ENCODE results near the gene KRT32. TPM values are rescaled to one million over a fixed set of nuclear protein-coding genes. Genes with fewer than 3 reads are reported as not detected.
"Not testable (repeated sequence)": the region's sequence is repeated elsewhere in the genome, so short reads cannot be mapped to it uniquely, and the experiment has no call there.

The KRT32 gene
- total RNA-seq, 1 donor, result not detected

DNA sequence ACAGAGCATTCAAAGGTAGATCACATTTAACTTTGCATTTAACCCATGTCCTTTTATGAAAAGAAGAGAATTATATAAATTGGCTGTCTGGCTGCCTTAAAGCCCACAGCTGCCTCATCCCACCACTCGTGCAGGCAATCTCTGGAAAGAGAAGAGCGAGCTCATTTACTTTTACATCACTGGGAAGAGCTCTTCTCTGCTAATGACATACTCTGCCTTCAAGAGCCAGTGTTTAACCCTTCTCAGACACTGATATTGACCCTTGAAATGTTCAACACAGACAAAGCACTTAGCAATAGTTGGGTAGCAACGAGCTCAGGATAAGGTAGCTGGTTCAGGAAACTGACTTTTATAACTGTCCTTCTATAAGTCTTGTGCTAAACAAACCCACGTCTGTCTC lies 33.2 kb downstream of the KRT32 start:
- DNase-seq (ENCODE audit: low read depth in 2 of 3, low spot score in 2 of 3), result no peak

DNA sequence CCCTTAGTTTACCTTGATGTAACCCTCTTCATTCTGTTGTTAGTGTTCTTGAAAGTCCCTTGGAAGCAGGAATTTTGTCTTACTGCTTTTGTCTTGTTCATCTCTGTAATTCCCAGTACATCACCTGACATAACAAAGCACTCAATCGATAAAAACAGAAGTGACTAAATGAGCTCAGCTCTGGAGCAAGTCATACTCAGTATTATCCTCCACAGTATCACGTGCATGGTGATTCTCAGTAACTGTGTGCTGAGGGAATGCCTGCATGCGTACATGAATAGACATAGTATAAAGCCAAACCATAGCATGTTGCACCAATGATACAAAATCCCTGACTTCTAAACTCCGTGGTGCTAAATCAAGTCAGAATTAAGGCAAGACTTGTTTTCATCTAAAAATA lies 33.6 kb downstream of the KRT32 start:
- DNase-seq (ENCODE audit: low read depth in 2 of 3, low spot score in 2 of 3), result no peak

DNA sequence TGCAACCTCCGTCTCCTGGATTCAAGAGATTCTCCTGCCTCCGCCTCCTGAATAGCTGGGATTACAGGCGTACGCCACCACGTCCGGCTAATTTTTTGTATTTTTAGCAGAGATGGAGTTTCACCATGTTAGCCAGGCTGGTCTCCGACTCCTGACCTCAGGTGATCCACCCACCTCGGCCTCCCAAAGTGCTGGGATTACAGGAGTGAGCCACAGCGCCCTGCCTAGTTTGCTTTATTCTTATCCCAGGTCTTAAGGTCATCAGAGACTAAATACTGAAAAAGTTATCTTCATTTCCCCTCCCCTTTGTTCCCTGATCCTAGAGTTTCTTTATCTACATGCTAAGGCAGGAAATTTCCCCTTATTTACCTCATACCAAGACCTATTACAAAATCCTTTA lies 36.8 kb downstream of the KRT32 start:
- not testable (repeated sequence) for DNase-seq (ENCODE audit: low read depth in 2 of 3, low spot score in 2 of 3)

DNA sequence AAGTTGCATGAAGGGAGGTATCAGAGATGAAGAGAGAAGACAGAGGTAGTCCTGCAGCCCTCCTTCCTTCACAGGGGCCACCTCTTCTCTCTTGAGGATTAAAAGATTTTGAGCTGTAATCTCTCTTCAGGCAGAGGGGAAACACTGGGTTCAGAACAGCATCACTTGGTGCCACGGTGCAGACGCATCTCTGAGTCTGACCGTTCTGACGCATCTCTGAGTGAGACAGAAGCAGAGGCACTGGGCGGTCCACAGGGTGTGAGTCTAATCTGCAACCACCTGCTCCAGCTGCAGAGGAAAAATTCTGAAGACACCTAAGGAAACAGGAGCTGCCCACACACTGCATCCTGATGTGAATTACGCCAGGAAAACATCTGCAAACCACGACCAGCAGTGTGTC lies 37.5 kb downstream of the KRT32 start:
- no peak for DNase-seq (ENCODE audit: low read depth in 2 of 3, low spot score in 2 of 3)

DNA sequence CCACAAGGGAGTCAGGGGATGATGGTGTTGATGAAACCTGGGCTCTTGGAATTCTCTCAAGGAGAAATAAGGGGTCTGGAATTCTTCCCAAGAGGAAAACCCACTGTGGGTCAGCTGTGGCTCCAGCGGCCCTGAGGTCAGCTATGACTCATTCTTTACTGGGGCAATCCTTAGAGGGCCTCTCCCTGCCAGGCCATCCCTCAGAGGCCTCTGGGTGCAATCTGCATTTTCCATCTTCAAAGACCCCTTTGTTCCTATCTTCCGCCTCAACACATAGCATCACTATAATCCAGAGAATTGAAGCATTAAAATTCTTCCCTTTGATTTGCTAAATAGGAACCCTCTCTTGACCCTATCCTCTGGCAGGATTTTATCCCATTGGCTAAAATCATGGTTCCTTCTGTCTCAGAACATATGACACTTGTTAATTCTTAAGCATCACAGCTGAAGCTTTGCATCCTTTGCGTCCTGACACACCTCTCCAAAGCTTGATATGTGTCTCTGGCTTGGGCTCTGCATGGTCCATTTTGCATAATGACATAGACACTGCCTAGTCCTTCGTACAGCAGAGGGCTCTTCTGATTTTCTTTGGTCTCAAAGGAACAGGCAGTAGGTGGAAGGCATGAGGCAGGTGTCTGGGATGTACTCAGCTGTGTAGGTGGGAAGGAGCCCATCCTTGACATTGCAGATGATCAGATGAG lies 38.4 kb downstream of the KRT32 start:
- no peak for DNase-seq (ENCODE audit: low read depth in 2 of 3, low spot score in 2 of 3)

DNA sequence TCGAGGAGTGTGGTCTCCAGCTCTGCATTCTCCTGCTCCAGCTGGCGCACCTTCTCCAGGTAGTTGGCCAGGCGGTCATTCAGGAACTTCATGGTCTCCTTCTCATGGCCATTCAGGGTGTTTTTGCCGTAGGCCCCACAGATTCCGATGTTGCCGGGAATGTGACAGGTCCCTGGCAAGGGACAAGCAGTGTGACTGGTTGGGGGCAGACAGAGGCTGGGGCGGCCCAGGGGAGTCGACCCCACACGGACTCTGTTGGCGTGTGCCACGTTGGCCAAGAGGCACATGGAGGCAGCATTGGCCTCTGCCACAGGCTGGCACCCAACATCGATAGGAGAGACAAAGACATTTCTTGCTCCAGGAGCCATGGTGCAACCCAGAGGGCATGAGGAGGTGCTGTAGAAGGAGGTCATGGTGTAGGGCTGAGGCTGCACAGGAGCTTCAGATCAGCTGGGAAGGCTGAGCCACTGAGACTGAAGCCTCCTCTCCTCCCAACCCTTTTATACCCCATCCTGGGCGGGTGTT lies 43.0 kb downstream of the KRT32 start, which contains the start of gene KRT37:
Gene KRT37 (minus strand): TSS at position 475 of the 525 bp plus-strand sequence. CDS start 62 bp downstream, at position 413.
- no peak for DNase-seq (ENCODE audit: low read depth in 2 of 3, low spot score in 2 of 3)

DNA sequence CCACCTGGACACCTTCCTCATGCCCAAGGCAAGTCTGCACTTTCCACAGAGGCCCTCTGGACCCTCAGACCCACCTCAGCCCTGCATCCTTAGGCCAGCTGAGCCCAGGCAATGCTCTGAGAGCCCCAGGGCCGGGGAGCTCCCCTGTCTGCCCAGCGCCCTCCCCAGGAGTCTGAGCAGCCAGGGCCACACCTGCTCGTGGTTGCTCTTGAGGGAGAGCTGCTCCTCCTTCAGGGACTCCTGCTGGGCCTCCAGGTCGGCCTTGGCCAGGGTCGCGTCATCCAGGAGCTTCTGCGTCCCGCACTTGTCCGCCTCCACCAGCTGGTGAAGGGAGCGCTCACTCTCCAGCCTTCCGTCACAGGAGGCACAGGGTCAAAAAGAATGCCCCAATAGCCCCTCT lies 44.6 kb downstream of the KRT32 start:
- not testable (repeated sequence) for DNase-seq (ENCODE audit: low read depth in 2 of 3, low spot score in 2 of 3)

DNA sequence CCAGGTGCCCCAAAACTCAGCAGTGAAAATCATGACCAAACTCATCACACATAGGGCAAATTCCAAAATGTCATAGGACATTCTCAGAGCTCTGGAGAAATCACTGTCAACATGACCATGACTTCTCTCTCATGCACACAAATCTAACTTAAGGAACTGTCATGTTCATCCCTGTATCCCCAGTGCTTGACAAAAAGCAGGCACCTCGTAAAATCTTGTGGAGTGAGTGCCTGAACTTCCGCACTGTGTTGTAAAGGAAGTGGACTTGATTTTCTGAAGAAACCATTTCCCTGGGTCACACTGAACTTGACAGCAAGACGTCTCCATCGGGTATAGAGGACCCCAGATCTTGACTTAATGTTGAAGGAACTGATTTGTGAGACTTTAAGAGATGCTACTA lies 45.6 kb downstream of the KRT32 start:
- no peak for DNase-seq (ENCODE audit: low read depth in 2 of 3, low spot score in 2 of 3)

DNA sequence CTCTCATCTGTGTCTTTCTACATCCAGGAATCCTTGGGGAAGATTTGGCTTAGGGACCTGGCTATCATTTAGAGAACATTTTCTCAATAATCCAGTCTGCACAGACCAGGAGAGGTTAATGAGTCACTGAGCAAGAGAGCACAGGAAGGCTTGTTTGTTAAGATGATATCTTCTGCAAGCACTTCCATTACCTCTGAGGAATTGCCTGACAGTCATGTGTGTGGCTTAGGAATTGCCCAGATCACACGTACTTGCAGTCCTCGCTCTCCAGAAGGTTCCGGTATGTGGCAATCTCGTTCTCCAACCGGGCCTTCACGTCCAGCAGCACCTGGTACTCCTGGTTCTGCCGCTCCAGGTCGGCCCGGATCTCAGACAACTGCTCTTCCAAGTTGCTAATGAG lies 46.1 kb downstream of the KRT32 start:
- no peak for DNase-seq (ENCODE audit: low read depth in 2 of 3, low spot score in 2 of 3)

DNA sequence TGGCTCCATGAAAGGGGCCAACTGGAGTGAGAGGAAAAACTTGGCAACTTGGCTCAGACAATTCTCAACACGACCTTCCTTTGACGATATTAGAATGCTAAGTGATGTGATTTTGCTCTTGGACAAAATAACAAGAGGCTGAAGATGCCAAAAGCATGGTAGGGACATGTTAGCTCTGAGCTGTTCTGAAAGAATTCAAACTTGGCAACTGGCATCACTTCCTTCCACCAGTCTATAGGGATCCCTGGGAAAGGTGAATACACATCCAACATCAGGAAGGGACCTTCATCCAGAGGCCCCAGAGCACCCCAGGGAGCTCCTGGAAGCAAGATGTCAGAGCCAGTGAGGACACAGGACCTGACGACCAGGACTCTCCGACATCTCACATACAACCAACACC lies 47.1 kb downstream of the KRT32 start:
- no peak for DNase-seq (ENCODE audit: low read depth in 2 of 3, low spot score in 2 of 3)

DNA sequence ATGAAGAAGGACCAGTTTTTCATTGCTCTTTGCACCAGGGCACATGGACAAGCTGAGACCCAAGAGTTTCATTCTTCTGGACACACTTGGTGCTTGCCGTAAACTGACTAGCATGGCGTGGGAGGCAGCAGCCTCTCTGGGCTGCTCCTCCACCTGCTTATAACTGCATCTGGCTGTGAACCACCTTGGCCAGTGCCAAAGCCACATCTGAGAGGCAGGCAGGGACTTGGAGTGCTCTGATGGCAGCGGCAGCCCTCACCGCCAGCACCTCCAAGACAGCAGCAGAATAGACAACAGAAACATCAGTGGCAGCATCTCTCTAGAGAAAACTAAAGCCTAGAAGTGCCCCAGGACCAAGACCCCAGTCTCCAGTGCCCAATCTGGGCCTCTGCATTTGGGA lies 47.5 kb downstream of the KRT32 start:
- no peak for DNase-seq (ENCODE audit: low read depth in 2 of 3, low spot score in 2 of 3)

DNA sequence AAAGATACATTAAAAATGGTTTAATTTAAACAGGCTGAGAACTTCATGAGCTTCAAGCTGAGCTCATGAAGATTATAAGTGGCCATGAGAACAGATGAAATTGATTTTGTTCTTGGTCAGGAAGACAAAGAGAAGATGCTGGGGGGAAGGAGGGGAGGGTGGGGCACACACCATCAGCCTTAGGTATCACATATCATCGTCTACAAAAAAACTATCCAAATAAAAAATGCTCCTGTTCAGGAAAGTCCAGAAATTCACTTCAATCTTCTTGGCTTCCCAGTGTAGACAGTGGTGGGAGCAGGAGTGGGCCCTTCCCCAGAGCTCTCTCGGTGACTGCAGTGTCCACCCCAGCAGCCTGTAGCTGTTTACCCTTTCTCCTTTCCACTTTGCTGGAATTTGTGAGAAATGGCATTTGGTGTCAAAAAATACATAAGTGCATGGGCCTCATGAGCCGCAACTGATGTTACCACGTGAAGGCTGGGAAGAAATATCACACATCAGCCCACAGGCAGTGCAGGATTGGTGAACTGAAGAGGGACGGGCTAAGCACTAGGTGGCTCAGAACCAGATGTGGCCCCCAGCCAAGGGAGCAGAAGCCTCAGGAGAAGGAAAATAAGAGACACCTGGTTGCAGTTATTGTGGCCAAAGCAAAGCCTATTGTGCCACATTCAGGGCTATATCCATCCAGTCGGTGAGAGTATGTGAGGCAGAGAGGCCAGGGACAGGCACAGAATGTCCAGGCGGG lies 48.9 kb downstream of the KRT32 start:
- DNase-seq (ENCODE audit: low read depth in 2 of 3, low spot score in 2 of 3), result no peak

DNA sequence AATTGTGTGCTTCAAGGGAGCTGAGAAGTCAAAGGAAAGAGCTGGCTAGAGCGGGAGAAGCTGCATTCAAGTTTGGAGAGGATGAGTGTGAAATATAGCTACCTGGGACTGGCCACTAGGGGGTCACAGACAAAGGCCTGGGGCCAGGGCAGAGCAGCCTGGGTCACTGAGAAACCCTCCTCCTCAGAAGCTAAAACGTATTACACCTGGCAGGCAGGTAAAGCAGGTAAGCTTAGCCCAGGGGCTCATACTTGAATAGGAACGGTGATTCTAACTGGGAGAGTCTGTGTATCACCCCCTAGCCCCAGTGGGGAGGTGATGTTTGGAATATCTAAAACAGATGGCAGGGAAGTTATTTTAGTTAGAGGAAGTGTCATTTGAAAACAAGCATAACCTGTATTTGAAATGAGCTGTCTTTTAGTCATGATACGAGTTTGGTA lies 49.6 kb downstream of the KRT32 start:
- DNase-seq (ENCODE audit: low read depth in 2 of 3, low spot score in 2 of 3), result peak in 1 of 3 donors; percentile 10

DNA sequence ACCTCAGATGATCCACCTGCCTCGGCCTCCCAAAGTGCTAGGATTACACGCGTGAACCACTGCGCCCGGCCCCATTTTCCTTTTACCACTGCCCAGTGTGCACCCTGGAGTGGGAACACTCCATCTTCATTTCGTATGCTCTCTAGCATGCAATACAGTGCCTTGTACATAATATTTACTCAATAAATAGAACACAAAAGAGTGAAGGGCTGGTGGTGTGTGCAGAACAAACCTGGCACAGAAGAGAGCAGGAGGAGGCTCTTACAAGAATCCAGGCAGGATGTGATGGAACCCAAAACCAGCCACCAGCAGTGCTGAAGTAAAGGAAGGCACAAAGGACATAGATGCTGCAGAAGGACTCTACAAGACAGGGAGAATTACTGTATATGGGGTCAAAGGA lies 50.1 kb downstream of the KRT32 start:
- DNase-seq (ENCODE audit: low read depth in 2 of 3, low spot score in 2 of 3), result no peak

DNA sequence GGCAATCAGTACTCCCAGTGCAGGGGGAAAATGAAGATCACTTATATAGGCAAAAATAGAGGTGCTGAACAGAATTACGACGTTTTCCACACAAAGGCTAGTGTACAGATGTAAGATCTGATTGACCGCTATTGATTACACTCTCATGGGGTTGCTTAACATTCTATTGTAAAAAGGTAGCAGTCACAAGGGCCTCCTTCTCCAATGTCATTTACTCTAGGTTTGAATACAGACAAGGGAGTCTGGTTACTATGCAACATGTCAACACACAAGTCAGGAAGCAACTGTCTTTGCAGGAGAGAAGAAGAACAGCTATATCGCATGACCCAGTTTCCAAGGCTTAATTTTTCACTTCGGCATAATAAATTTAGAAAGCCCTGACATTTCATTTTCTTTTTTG lies 50.7 kb downstream of the KRT32 start:
- no peak for DNase-seq (ENCODE audit: low read depth in 2 of 3, low spot score in 2 of 3)

DNA sequence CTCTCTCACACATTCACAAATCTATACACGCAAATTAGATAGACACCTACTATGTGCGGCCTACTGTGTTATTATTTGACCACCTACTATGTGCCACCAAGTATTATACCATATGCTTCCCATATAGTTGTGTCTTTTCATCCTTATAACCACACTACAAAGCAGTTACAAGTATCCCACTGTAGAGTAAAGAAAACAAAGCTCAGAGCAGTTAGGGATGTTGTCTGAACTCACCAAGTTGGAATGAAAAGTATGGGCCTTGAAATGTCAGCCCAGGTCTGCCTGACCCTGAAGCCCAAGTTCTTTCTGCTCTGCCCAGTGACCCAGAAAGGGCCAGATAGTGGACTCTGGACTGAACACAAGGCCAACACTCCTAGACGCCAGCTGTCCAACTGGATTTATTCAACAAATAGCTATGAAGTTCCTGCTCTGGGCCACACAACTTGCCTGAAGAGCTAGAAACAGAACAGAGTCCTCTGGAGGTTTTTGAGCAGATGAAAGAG lies 51.3 kb downstream of the KRT32 start:
- no peak for DNase-seq (ENCODE audit: low read depth in 2 of 3, low spot score in 2 of 3)

DNA sequence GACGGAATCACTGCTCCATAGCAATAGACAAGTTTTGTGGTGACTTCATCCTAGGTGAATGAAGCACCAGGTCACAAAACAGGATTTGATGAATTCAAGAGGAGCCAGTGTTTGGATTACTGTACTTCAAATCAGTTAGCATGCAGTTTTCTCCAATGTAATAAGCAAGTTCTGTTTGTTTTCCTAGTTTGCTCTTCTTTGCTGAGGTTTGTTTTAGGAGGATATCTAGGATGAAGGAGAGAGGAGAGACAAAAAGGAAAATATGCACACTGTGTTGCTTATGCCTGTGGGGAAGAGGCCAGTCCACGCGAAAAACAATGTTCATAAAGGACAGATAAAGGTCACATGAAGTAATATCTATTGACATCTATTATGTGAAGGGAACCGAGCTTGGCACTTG lies 51.8 kb downstream of the KRT32 start:
- no peak for DNase-seq (ENCODE audit: low read depth in 2 of 3, low spot score in 2 of 3)

DNA sequence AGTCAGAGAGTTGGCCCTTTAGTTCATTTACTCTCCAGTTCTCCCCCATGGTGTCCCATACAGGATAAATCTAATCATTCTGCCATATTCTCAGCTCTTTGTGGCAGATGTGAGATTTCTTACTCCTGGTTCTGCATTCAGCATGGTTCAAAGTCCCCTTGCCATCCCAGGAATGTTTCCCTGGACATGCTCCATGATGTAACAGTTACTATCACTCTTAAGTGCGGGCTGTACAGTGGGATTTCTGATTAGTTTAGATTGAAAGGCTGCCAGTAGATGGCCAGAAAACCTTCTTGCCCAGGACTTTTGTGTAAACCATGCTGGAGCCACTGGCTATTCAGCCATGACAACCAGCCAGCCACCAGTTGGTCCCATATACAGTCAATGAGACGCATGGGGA lies 53.2 kb downstream of the KRT32 start:
- DNase-seq (ENCODE audit: low read depth in 2 of 3, low spot score in 2 of 3), result no peak

DNA sequence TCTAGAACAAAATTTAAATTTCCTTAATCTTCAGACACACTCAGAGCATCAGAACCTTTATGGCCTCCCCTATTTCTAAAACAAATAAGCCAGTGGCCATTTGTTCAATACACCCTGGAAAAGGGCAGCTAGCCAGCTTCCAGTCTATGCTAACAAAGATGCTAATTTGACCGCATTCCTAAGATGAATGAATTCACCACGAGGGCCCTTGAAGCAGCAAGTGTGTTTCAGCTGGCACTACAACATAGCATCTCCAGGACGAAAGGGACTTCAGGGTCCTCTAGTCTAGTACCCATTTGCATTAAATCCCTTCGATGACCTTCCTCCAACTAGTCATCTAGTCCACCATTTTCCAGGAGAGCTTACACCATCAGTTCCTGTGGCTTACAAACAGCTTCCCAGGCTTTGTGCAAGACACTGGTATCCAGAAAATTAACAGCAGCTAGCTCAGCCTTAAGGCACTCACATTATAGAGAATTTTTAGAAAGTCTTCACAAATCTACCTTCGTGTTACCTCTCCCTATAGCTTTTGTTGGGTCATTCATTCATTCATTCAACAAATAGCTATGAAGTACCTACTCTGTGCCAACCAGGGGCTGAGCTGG lies 53.7 kb downstream of the KRT32 start:
- DNase-seq (ENCODE audit: low read depth in 2 of 3, low spot score in 2 of 3), result no peak

DNA sequence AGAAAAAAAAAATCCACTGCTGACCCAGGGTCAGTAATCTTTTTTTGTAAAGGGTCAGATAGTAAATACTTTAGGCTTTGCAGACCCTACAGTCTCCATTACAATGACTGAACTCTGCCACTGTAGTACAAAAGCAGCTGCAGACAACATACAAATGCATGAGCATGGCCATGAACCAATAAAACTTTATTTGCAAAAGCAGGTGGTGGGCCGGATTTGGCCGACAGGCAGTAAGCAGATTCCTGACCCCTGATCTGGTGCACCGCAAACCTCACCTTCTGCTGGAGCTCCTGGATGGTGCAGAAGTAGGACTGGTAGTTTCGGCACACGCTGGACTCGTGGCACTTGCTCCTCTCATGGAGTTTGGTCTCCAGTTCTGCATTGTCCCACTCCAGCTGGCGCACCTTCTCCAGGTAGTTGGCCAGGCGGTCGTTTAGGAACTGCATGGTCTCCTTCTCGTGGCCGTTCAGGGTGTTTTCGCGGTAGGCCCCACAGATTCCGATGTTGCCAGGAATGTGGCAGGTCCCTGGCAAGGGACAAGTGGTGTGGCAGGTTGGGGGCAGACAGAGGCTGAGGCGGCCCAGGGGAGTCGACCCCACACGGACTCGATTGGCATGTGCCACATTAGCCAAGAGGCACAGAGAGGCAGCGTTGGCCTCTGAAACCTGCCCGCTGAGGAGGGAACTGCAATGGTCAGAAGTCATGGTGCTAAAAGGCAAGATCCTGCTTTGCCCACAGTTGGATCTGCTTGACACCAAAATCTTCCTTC lies 55.9 kb downstream of the KRT32 start:
- no peak for DNase-seq (ENCODE audit: low read depth in 2 of 3, low spot score in 2 of 3)

Data from hematopoietic multipotent progenitor cell (in vitro differentiated cells).